Measurements from ENCODE around the gene VPS50.

The VPS50 gene

GRCh38 chr7:93242106-93242505, 9.9 kb downstream of the VPS50 start:
- Histone ChIP-seq H3K4me1 (ENCODE audit: low read length) (no peaks in the 10 kb centered on the region), H3K9me3 (replicated peaks; ENCODE audit: insufficient read depth, low read length) (no peaks in the 10 kb centered on the region)

GRCh38 chr7:93245525-93246432, 13.6 kb downstream of the VPS50 start:
- peaks cover 45% of the 10 kb centered on the region for H3K79me2 ChIP-seq (ENCODE audit: low read length)
- H3K27me3 ChIP-seq (replicated peaks; ENCODE audit: insufficient read depth, low read length), result no peaks in the 10 kb centered on the region
- H3K36me3 ChIP-seq (replicated peaks; ENCODE audit: insufficient read depth, low read length), result no peaks in the 10 kb centered on the region
- H3K9ac ChIP-seq (ENCODE audit: low read length), result no peak overlapping the region
- peak; percentile 36 for DNase-seq
- no peak overlapping the region for H3K27ac ChIP-seq (ENCODE audit: low read length)
- H4K20me1 ChIP-seq (ENCODE audit: insufficient read depth, low read length), result 0 out of 2 replicates have a peak, but pooled peaks cover 9% of the 10 kb centered on the region
- no peak overlapping the region for H3K4me3 ChIP-seq (ENCODE audit: low read length)
- H3K9me2 ChIP-seq (replicated peaks; ENCODE audit: insufficient read depth, low read length), result no peaks in the 10 kb centered on the region
- H3K4me2 ChIP-seq (ENCODE audit: low read depth, low read length), result no peak overlapping the region
- H3F3A ChIP-seq (ENCODE audit: insufficient read depth, low read length), result 0 out of 2 replicates have a peak, but pooled peaks cover 6% of the 10 kb centered on the region
- H3K4me1 ChIP-seq (ENCODE audit: low read length), result no peaks in the 10 kb centered on the region
- no peak for TF ChIP-seq EZH2 (optimal IDR thresholded peaks at IDR 0.05; ENCODE audit: low read depth, low read length)
- TF ChIP-seq CTCF (IDR thresholded peaks at IDR 0.05; ENCODE audit: low read length), result peak; percentile 67
- no peaks in the 10 kb centered on the region for H3K9me3 ChIP-seq (replicated peaks; ENCODE audit: insufficient read depth, low read length)
- no peak overlapping the region for H2AFZ ChIP-seq (ENCODE audit: low read length)

More at GRCh38 chr7:93242106-93242505, 9.9 kb downstream of the VPS50 start:
- Histone ChIP-seq H2AFZ (ENCODE audit: low read length) (no peak overlapping the region), H3K4me3 (ENCODE audit: low read length) (no peak overlapping the region), H3K4me2 (ENCODE audit: low read depth, low read length) (no peak overlapping the region), H4K20me1 (ENCODE audit: insufficient read depth, low read length) (0 out of 2 replicates have a peak, but pooled peaks cover 5% of the 10 kb centered on the region), H3K36me3 (replicated peaks; ENCODE audit: insufficient read depth, low read length) (no peaks in the 10 kb centered on the region), H3K27me3 (replicated peaks; ENCODE audit: insufficient read depth, low read length) (no peaks in the 10 kb centered on the region), H3F3A (ENCODE audit: insufficient read depth, low read length) (0 out of 2 replicates have a peak, but pooled peaks cover 6% of the 10 kb centered on the region), H3K79me2 (ENCODE audit: low read length) (peaks cover 55% of the 10 kb centered on the region), H3K27ac (ENCODE audit: low read length) (no peak overlapping the region), H3K9ac (ENCODE audit: low read length) (no peak overlapping the region), H3K9me2 (replicated peaks; ENCODE audit: insufficient read depth, low read length) (no peaks in the 10 kb centered on the region)
- DNase-seq, result no peak
- TF ChIP-seq EZH2 (optimal IDR thresholded peaks at IDR 0.05; ENCODE audit: low read depth, low read length) (no peak), CTCF (IDR thresholded peaks at IDR 0.05; ENCODE audit: low read length) (no peak), EZH2phosphoT487 (IDR thresholded peaks at IDR 0.05; ENCODE audit: low read length) (no peak)

GRCh38 chr7:93249491-93250148, 17.5 kb downstream of the VPS50 start:
- no peak for DNase-seq
- no peaks in the 10 kb centered on the region for H3K36me3 ChIP-seq (replicated peaks; ENCODE audit: insufficient read depth, low read length)
- H3K27me3 ChIP-seq (replicated peaks; ENCODE audit: insufficient read depth, low read length), result no peaks in the 10 kb centered on the region
- TF ChIP-seq EZH2 (optimal IDR thresholded peaks at IDR 0.05; ENCODE audit: low read depth, low read length), result no peak
- TF ChIP-seq EZH2phosphoT487 (IDR thresholded peaks at IDR 0.05; ENCODE audit: low read length), result no peak
- no peak for TF ChIP-seq CTCF (IDR thresholded peaks at IDR 0.05; ENCODE audit: low read length)
- H2AFZ ChIP-seq (ENCODE audit: low read length), result no peak overlapping the region
- H3K4me2 ChIP-seq (ENCODE audit: low read depth, low read length), result no peak overlapping the region
- H3F3A ChIP-seq (ENCODE audit: insufficient read depth, low read length), result no peaks in the 10 kb centered on the region
- 0 out of 2 replicates have a peak, but pooled peaks cover 9% of the 10 kb centered on the region for H4K20me1 ChIP-seq (ENCODE audit: insufficient read depth, low read length)
- H3K4me1 ChIP-seq (ENCODE audit: low read length), result no peaks in the 10 kb centered on the region
- H3K79me2 ChIP-seq (ENCODE audit: low read length), result peaks cover 38% of the 10 kb centered on the region
- no peaks in the 10 kb centered on the region for H3K9me3 ChIP-seq (replicated peaks; ENCODE audit: insufficient read depth, low read length)
- H3K9ac ChIP-seq (ENCODE audit: low read length), result no peak overlapping the region
- no peak overlapping the region for H3K4me3 ChIP-seq (ENCODE audit: low read length)
- H3K27ac ChIP-seq (ENCODE audit: low read length), result no peak overlapping the region
- H3K9me2 ChIP-seq (replicated peaks; ENCODE audit: insufficient read depth, low read length), result no peaks in the 10 kb centered on the region

All from MM.1S (cell line).